GM19438 (cell line): ENCODE results near the gene ANGPTL7.
"Not testable (repeated sequence)": the region's sequence is repeated elsewhere in the genome, so short reads cannot be mapped to it uniquely, and the experiment has no call there.

Source experiments
- ATAC-seq: cut with Tn5 transposase; IDR thresholded peaks from one replicate; pipeline ENCODE4 v1.9.1; 2021; ENCODE audit warnings: low read depth; ENCODE audit not compliant: unreplicated experiment

ANGPTL7 gene, protein sequence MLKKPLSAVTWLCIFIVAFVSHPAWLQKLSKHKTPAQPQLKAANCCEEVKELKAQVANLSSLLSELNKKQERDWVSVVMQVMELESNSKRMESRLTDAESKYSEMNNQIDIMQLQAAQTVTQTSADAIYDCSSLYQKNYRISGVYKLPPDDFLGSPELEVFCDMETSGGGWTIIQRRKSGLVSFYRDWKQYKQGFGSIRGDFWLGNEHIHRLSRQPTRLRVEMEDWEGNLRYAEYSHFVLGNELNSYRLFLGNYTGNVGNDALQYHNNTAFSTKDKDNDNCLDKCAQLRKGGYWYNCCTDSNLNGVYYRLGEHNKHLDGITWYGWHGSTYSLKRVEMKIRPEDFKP

DNA sequence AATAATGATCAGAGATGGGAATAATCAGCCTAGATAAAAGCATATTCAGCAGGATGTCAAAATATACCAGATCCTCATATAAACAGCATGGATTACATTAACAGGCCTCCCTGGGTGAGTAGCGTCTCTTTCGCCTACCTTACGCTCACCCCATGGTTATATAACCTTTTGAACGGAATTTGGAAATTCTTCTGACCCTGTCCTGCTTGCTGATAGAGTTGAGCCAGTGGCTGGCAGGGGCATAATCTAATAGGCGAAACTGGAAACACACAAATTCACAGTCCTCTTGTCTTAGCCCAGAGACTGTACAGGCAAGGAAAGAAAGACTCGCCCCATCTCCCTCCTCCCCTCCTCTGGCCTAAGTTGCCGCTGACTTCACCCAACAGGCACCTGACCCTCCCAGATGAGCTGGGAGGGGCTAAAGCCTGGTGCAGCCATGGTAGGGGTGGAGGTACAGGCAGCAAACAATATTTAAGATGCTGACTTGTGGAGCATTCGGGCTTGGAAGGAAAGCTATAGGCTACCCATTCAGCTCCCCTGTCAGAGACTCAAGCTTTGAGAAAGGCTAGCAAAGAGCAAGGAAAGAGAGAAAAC is at the start of gene ANGPTL7:
TSS of gene ANGPTL7 (plus strand) at position 498 of the 594 bp plus-strand sequence. CDS start 225 bp downstream, outside the sequence.
- ATAC-seq = no peak

DNA sequence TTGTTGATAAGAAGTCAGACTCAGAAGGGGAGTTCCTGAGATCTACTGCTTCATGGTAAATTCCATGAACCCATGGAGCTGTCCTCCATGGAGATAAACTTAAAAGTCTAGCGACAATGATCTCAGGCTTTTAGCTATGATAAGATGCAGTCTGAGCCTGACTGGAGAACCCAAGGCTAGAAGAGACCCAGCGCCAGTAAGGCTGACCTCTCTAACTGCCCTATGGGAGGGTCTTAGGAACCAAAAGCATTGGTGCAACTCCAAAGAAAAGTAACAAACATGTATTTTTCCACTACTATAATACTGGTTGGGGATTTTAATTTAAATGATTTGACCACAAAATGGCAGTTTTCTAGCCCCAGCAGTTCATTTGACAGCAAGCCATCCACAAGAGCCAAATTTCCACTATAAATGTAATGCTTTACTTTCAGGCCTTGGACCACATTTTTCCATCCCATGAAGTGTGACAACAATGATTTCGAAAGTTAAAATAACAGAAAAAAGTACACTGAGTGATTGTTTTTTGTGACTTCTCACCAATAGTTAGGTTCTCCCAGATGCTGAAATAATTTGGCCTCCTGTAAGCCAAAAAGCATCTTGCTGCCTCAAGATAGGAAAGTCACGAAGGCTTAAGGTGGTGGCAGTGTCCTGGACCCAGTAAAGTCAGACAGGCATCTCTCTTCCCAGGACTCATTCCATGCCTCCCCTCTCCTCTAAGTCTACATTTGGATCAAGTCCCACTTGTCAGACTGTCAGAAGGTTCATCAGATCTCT is 46.4 kb upstream of the ANGPTL7 start:
- ATAC-seq = no peak

DNA sequence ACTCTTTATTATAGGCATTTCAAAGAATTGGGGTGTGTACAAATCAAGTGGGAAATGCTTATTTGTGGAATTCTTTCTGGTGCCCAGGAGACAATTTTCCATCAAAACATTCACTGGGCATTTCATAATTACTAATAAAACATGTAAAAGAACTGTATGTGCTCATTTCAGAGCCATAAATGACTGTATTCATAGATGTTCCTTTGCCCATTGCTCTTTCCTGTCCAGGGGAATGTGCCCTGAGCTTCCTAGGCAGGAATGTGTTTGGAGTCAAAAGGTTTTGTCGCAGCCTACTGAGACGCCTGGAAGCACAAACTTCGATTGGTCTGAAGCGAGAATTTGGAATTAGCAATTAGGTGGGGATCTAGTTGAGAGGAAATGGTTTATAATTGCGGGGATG is 45.8 kb upstream of the ANGPTL7 start:
- no peak for ATAC-seq

DNA sequence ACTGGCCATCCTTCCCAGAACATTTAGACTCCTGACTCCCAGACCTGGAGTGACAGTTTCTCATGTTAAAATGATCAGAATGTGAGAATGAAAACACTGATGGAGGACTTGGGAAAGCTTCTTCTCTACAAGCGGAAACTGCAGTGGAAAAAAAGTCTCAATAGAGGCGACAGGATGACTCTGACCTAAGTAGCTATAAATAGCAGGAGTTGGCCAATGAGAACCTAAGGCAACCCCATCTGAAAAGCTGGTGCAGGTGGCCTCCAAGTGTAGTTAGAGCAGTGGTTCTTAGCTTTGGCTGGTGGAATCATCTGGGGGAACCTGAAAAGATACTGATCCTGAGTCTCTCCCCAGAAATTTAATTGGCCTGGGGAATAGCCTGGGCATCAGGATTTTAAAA is 45.2 kb upstream of the ANGPTL7 start:
- no peak for ATAC-seq

DNA sequence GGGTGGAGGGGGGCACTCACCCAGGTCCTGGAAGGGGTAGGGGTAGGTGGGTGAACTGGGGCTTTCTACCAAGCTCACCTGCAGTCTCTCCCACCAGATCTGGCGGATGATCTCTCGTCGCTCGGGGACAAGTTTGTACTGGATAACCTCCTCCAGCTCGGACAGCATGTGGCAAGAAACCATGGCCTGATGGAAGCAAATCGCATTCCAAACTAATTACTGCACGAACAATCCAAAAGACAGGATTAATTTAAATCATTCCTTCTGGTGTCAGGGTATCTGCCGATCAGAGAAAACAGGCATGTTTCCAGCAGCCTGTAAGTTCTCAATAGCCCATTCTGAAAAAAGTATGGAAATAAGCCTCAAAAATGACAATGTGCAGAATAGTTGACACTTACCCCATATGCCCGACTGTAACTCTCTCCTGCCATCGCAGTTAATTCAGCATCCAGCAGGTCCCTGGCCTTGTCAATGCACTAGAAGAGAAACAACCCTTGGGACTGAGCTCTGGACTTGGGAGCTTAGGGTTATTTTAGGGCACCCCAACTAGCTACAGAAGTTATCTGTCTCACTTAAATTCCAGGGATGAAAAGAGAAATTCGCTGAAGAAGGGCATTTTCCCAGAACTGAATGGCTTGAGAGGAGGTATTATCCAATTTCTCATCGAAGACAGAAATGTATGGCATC is 44.4 kb upstream of the ANGPTL7 start:
- no peak for ATAC-seq

DNA sequence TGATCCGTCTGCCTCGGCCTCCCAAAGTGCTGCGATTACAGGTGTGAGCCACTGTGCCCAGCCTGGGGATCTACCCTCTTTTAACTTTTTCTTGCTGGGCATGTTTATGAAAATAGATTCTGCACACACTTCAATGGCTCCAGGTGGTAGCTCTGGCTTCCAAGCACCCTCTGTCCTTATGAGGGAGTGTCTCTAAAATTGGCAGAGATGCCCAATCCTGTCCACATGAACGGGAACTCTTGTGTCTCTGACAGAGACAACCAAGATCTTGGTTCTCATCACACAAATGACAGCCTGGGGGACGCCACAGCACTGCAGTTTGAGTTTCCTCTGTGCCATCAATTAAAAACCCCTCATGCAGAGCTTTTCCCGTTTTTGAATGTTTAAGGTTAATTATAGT is 43.4 kb upstream of the ANGPTL7 start:
- no peak for ATAC-seq

DNA sequence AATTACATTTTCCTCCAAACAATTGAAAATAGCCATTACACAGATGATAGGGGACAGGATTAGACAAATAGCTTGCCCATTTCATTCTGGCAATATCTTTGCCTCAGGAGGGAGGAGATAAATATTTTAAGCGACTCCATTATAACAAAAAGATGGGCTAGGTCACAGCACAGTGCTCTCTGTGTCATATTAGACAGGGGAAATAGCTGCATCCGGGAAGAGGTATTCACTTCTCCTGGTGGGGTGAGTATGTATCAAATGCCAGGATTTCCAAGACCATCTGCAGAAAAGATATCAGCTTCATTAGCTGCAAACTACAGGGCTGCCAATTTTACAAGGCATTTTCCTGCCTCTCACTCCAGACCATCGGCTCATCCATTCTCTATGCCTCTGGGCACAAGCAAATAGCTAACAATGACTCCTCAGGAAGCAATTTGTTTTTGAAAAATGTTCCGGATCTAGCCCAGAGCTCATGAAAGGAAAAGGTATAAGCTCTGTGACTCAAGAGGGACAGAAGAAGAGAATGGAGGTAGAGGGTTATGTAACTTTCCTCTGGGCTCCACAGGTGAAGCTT is 41.9 kb upstream of the ANGPTL7 start:
- ATAC-seq = no peak

DNA sequence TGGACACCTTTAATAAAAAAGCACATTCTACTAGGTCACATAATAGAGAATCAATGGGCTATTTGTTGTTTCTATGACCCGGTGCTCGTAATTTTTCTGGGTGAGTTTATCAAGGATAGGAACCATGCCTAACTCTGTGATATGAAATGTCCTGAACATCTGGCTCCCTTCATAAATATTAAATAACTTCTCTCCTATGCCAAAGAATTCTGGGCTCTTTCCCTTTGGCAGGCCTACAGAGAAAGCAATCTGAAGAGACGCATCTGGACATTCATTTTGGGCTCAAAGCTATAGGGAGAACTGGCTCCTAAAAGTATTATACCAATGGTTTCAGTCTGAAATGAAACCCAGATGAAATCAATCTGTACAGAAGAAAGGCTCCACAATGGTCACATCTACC is 38.8 kb upstream of the ANGPTL7 start:
- ATAC-seq = no peak

DNA sequence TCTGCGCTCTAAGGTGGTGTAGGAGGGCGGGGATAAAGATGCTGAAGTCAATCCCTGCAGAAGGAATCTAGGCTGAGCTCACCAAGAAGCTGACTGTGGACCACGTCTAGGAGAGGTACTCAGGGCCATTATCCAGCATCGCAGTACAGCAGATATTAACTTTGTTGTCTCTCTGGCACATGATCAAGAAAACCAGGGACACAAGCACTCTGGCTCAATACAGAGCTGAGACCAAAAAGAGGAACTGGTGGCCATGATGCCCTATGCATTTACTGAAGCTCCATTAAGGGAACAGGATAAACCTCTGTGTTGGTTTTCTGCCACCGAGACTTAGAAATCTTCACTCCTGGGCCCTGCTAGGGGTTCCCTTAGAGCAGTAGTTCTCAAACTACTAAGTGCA is 38.0 kb upstream of the ANGPTL7 start:
- ATAC-seq = no peak

DNA sequence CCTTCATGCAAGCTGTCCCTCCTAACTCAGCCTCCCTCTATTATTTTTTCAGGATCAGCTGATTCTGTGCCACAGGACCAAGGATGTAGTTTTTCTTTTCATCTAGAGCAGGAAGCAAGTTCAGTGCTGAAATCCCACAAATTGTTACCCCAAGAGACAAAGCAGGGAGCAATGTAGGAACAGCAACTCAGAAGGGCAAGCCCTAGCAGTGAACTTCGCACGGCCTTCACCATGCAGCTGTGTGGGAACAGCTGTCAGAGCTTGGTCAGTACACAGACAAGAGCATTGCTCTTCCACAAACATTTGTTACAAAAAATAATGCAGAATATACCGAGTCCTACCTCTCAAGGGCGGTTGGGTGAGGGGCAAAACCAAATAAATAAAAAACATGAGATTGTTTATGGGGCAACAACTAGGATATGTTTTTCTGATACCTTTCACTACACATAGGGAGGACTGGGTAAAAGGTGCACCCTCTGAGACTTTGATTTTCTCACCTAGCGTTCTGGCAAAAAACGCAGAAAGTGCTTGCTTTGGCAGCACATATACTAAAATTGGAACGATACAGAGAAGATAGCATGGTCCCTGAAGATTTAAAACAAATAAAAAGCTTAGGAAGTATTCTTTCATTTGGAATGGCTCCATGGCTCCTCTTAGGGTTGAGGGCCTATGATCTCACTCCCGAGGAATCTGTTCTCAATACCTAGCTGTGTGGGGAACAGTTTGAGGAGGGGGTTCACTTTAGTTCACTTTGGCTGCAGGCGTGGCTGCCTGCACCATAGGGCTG is 37.1 kb upstream of the ANGPTL7 start:
- ATAC-seq = no peak

DNA sequence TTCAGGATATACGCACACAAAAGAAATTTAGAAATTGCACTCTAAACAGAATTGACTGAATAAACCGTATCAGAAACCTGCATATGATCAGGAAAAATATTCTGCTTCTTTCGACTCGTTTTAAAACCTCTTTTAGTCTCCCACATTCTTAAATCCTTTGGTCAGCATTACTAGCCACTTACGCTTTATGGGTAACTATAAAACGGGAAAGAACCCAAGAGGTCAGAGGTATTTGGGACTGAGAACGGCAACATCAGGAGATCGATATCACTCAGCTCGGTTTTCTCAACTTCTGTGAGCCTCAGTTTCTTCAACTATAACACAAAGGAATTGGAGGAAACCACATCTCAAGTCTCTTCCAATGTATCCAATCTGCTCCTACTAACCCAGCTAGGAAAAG is 36.4 kb upstream of the ANGPTL7 start:
- no peak for ATAC-seq

DNA sequence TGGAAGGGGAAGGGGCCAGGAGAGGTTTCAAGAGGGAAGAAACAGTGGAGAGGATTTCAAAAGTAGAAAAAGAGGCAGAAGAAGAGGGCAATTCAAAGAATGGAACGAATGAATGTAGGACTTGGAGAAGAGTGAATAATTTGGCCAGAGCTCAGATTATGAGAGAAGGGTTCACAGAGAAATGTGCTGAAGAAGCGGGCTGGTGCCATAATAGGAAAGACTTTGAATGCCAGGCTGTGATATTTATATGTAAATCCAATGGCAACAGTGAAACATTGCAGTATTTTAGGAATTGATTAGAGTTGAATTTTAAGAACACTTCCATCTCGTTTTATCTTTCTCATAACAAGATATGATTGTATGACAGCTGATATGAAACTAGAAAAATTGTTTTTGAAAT is 36.0 kb upstream of the ANGPTL7 start:
- no peak for ATAC-seq

DNA sequence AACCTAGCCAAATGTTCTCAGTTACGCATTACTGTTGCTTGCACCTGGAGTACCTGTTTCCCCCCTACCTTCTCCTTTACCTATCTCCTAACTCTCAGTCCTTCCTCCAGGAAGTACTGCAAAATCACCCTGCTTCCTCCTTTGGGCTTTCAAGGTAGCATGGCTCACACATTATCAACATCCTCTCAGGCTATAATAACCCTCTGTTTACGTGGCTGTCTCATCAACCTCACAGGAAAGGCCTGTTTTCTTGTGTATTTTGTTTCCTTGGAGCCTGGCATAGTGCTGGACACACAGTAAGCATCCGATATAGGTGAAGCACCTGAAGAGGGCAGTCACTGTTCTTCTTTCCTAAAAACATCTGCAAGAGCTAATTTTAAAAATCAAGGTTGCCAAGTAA is 32.7 kb upstream of the ANGPTL7 start:
- no peak for ATAC-seq

DNA sequence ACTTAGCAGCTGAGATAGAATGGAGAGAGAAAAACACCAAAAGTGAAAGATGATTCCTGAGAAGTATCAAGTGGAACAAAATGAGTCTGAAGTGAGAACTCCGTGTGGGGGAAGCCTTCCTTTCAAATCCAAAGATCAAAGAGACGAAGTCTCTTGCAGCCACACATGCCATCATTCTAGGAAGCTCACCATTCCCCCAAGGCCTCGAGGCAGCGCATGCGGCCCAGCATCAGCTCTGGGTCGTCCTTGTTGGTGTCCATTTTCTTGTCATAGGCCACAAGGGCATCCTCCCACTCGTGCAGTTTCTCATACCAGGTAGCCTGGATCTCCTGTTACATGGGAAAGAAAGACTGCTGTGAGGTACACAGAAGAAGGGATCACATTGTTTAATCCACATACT is 32.2 kb upstream of the ANGPTL7 start:
- ATAC-seq = no peak

DNA sequence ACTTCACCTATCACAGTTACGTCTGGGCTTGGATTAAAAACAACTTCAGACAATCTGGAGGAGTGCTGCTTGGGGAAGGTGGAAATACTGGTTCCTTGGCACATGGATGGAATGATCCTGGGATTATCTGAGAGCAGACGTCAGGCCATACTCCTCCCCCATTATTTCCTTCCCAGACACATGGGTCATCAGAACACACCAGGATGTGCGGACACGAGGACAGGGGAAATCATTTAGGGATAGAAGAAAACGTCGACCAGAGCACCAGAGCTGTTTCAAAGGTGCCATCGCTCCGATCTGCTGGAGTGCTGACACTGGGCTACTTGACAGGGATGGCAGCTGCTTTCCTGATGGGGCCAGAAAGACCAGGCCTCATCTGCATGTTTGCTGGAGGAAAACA is 31.8 kb upstream of the ANGPTL7 start:
- ATAC-seq = no peak

DNA sequence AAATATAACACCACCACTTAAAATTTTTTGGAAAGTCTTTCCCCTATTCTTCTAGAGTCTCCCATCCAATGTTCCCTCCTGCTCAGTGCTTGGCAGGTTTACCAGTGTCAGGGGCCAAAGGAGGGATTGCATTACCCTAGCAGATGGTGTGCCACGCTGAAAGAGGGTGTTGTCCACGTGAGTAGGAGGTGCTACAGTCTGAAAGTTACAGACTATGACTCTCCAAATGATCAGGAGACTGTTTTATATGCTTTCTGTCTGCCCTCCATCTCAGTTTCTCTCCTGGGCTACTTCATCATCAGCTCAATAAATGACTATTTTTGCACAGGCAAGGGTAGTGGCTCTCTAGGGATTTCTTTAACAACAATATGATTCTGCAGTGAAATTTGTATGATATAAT is 31.3 kb upstream of the ANGPTL7 start:
- ATAC-seq = no peak

DNA sequence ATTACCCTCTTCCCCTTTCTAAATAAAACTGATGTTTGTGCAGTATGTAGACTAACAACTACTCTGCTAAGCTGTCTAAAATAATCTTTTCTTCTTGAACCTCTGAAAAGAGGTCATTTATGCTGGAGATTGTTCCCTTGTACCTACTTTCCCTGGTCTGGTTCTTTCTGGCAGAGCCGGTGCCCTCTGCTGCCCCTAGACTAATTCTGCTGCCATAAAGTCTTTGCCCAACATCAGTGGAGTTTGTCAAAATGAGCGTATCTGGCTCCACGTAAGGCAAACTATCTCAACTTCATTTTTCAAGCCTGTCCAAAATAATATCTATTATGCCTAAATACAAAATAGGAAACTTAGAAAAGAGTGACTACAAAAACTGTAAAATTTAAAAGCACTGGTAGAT is 30.9 kb upstream of the ANGPTL7 start:
- no peak for ATAC-seq

DNA sequence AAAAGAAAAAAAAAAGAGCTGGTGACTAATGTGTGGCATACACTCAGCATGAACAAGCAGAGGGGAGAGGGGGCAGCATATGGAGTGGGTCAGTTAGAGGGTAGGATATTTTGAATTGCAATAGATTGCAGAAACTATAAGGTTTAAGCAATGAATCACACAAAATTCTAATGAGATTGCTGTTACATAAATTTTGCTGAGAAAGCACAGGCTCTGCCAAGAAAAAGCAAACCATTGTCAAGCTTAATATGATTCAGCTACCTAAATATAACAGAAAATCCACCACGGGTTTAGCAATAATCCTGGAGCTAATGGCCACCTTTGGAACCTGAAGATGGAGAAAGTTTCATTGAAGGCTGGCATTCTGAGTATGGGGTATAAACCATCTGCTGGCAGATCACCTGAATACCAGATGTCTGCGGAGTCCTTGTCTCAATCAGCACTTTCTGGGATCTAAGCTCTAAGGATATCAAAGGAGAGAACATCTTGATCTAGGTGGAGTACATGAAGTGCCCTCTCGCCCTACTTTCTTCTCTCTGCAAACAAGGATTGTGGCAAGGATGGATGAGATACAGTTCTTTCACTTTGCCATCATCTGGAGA is 30.3 kb upstream of the ANGPTL7 start:
- ATAC-seq = no peak

DNA sequence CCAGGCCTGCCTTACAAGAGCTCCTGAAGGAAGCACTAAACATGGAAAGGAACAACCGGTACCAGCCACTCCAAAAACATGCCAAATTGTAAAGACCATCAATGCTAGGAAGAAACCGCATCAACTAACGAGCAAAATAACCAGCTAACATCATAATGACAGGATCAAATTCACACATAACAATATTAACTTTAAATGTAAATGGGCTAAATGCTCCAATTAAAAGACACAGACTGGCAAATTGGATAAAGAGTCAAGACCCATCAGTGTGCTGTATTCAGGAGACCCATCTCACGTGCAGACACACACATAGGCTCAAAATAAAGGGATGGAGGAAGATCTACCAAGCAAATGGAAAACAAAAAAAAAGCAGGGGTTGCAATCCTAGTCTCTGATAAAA is 26.4 kb upstream of the ANGPTL7 start:
- ATAC-seq = not testable (repeated sequence)

DNA sequence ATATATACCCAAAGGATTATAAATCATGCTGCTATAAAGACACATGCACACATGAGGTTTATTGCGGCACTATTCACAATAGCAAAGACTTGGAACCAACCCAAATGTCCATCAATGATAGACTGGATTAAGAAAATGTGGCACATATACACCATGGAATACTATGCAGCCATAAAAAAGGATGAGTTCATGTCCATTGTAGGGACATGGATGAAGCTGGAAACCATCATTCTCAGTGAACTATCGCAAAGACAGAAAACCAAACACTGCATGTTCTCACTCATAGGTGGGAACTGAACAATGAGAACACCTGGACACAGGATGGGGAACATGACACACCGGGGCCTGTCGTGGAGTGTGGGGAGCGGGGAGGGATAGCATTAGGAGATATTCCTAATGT is 22.4 kb upstream of the ANGPTL7 start:
- not testable (repeated sequence) for ATAC-seq
